Hematopoietic multipotent progenitor cell treated with erythropoietin and hydrocortisone succinate and interleukin-3 and kit ligand, for 6 days (in vitro differentiated cells): Measurements from ENCODE around the gene SPC25.

ENCODE experiments used
- DNase-seq: peaks from one replicate; pipeline ENCODE4 v3.0.0-alpha.2; 2015

Gene SPC25

GRCh38 chr2:168835969-168836368 is 54.3 kb downstream of the SPC25 start:
- DNase-seq = no peak

- no peak for DNase-seq
Measured at GRCh38 chr2:168831662-168832061, 58.6 kb downstream of the SPC25 start.

- DNase-seq = no peak
Measured at GRCh38 chr2:168830958-168831357, 59.3 kb downstream of the SPC25 start.

- no peak for DNase-seq
Measured at GRCh38 chr2:168825126-168825525, 65.1 kb downstream of the SPC25 start.

GRCh38 chr2:168821992-168822391 is 68.2 kb downstream of the SPC25 start:
- no peak for DNase-seq

- no peak for DNase-seq
Measured at GRCh38 chr2:168821577-168821976, 68.7 kb downstream of the SPC25 start.
